Frontal cortex (tissue), 4 donors: Measurements from ENCODE around the gene CTIF. TPM values are rescaled to one million over a fixed set of nuclear protein-coding genes. Genes with fewer than 3 reads are reported as not detected.
"Not testable (repeated sequence)": the region's sequence is repeated elsewhere in the genome, so short reads cannot be mapped to it uniquely, and the experiment has no call there.

ENCODE experiments used
- DNase-seq, 2 donors: peaks; one replicate each; pipeline ENCODE4 v3.0.0; 2012; ENCODE audit warnings: low spot score in 2 of 2
- FAIRE-seq: peaks from 2 replicates; lab custom pipeline; 2012; peaks lifted over from hg19 to GRCh38; lab: Jason Lieb, UNC
- total RNA-seq: library from RNA; depleted of rRNA; stranded (reverse); fragments of >200 nt; gene quantifications from one replicate; pipeline ENCODE4 v1.2.3, GENCODE V29; 2014
- donor health status: control.
- donor health status: control.
- donor health status: control.

CTIF gene
- total RNA-seq, 1 donor from 2014 or later: 42.0 TPM

GRCh38 chr18:48635806-48636205 lies 97.0 kb downstream of the CTIF start:
- DNase-seq: no peak

GRCh38 chr18:48636436-48636835 lies 97.6 kb downstream of the CTIF start:
- no peak for DNase-seq
- no peak for FAIRE-seq

More at GRCh38 chr18:48635806-48636205, 97.0 kb downstream of the CTIF start:
- FAIRE-seq: no peak

GRCh38 chr18:48637081-48637990 lies 98.5 kb downstream of the CTIF start:
- FAIRE-seq: no peak
- no peak for DNase-seq

GRCh38 chr18:48638451-48638850 lies 99.6 kb downstream of the CTIF start:
- FAIRE-seq (no peak), DNase-seq (no peak)

GRCh38 chr18:48638896-48639771 lies 100.3 kb downstream of the CTIF start:
- DNase-seq (no peak), FAIRE-seq (no peak)

- no peak for FAIRE-seq
- no peak for DNase-seq
These were observed 101.1 kb downstream of the CTIF start for GRCh38 chr18:48639772-48640432.

- DNase-seq (no peak), FAIRE-seq (no peak)
These were observed 101.9 kb downstream of the CTIF start for GRCh38 chr18:48640566-48641270.

GRCh38 chr18:48641981-48642380 lies 103.2 kb downstream of the CTIF start:
- DNase-seq: no peak
- FAIRE-seq: no peak

GRCh38 chr18:48642503-48642902 lies 103.7 kb downstream of the CTIF start:
- DNase-seq: no peak
- FAIRE-seq: no peak

- FAIRE-seq (no peak), DNase-seq (no peak)
These were observed 104.4 kb downstream of the CTIF start for GRCh38 chr18:48643262-48643661.

- FAIRE-seq (no peak), DNase-seq (no peak)
These were observed 105.2 kb downstream of the CTIF start for GRCh38 chr18:48644029-48644428.

- DNase-seq (no peak), FAIRE-seq (no peak)
These were observed 106.7 kb downstream of the CTIF start for GRCh38 chr18:48645427-48646002.

- FAIRE-seq: no peak
- DNase-seq: no peak
These were observed 108.1 kb downstream of the CTIF start for GRCh38 chr18:48646976-48647375.

GRCh38 chr18:48649231-48649630 lies 110.4 kb downstream of the CTIF start:
- FAIRE-seq (no peak), DNase-seq (no peak)

- not testable (repeated sequence) for DNase-seq
These were observed 115.8 kb downstream of the CTIF start for GRCh38 chr18:48654591-48654990.

GRCh38 chr18:48655508-48655907 lies 116.7 kb downstream of the CTIF start:
- no peak for DNase-seq
- no peak for FAIRE-seq

More at GRCh38 chr18:48654591-48654990, 115.8 kb downstream of the CTIF start:
- FAIRE-seq: not testable (repeated sequence)

GRCh38 chr18:48656176-48656575 lies 117.3 kb downstream of the CTIF start:
- no peak for DNase-seq
- no peak for FAIRE-seq

- FAIRE-seq (no peak), DNase-seq (no peak)
These were observed 117.8 kb downstream of the CTIF start for GRCh38 chr18:48656582-48656981.

GRCh38 chr18:48657447-48658120 lies 118.8 kb downstream of the CTIF start:
- DNase-seq: no peak
- no peak for FAIRE-seq
